ENCODE results near the gene SSC4D. TPM values are rescaled to one million over a fixed set of nuclear protein-coding genes. Genes with fewer than 3 reads are reported as not detected.

The SSC4D gene
- total RNA-seq, 1 experiment from 2014 or later: not detected

- Histone ChIP-seq H3K27me3 (no peaks in the 10 kb centered on the region), H3K9me3 (no peaks in the 10 kb centered on the region), H3K36me3 (peaks cover 76% of the 10 kb centered on the region), H3K4me3 (no peak overlapping the region)
- DNase-seq: no peak
Observed at GRCh38 chr7:76349313-76349885, 60.1 kb downstream of the SSC4D start.

DNA sequence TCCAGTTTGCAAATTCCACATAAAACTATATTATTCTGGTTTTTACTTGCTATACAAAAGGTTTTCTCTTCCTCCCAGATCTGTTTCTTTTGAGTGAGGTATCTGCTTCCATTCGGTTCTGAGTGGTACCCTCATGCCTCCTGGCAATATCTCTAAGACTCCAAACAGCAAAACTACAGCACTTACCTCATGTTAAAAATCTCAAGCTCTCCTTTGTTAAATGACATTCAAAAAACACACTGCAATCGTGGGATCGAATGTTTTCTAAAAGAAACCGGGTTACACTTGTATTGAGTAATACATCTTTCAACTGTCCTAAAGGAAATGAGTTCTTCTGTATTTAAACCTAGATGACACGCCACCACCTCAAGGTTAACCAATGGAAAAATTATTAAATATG lies 61.8 kb downstream of the SSC4D start:
- no peak overlapping the region for H3K4me3 ChIP-seq

DNA sequence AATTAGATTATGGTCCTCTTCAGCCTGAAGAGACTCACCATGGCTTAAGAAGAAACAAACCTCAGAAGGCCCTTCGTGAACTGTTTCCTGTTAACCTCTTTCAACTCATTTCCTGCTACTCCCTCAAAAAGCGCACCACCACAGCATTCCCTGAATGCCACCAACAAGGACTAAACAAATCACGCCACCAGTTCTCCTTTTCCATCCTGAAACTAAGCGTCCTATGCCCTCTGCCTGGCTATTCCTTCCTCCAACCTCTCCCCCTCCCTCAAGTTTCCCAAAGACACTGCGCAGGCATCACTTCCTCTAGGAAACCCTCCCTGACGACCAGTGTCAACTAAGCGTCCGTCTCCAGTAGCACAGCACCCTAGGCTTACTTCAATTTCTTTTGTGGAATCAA lies 62.7 kb downstream of the SSC4D start:
- no peak for DNase-seq
- H3K27me3 ChIP-seq: no peaks in the 10 kb centered on the region

More for the DNA sequence above, 61.8 kb downstream of the SSC4D start:
- no peaks in the 10 kb centered on the region for H3K27me3 ChIP-seq
- DNase-seq: no peak
- no peaks in the 10 kb centered on the region for H3K9me3 ChIP-seq
- peaks cover 73% of the 10 kb centered on the region for H3K36me3 ChIP-seq

GRCh38 chr7:76346097-76346496 lies 63.4 kb downstream of the SSC4D start:
- no peak for DNase-seq
- Histone ChIP-seq H3K36me3 (peaks cover 74% of the 10 kb centered on the region), H3K4me3 (no peak overlapping the region), H3K9me3 (no peaks in the 10 kb centered on the region), H3K27me3 (no peaks in the 10 kb centered on the region)

More for the DNA sequence above, 62.7 kb downstream of the SSC4D start:
- no peak overlapping the region for H3K4me3 ChIP-seq
- H3K9me3 ChIP-seq: no peaks in the 10 kb centered on the region
- peaks cover 76% of the 10 kb centered on the region for H3K36me3 ChIP-seq

- H3K9me3 ChIP-seq: no peaks in the 10 kb centered on the region
- no peaks in the 10 kb centered on the region for H3K27me3 ChIP-seq
- no peak for DNase-seq
- H3K4me3 ChIP-seq: no peak overlapping the region
- peaks cover 68% of the 10 kb centered on the region for H3K36me3 ChIP-seq
Observed at GRCh38 chr7:76343931-76344321, 65.6 kb downstream of the SSC4D start.

DNA sequence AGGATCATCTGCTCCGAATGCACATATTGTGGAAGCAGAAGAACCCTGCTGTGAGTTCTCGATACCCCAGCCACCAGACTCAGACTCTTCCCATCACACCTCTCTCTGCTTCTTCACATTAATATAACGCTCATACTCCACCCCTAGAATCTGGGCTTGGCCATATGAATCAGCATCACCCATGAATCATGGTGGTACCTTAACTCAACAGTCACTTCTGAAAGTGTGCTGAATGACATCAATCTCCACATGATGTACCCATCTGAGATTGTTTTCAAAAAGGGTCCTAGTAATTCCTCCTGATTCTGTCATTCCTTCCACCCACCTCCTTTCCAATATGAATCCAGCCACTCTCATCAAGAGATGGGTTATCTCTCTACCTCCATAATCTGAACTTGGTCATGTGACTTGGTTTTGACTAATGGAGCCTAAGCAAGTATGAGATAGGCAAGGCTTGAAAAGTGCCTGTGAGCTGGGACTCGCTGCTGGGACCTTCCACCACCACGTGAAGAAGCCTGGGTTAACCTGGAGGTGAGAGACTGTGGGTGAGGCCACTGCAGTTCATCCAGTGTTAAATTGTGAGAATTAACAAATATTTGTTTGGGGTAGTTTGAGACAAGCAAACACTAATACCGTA lies 66.1 kb downstream of the SSC4D start:
- Histone ChIP-seq H3K36me3 (peaks cover 66% of the 10 kb centered on the region), H3K9me3 (no peaks in the 10 kb centered on the region), H3K27me3 (no peaks in the 10 kb centered on the region), H3K4me3 (no peak overlapping the region)
- no peak for DNase-seq

DNA sequence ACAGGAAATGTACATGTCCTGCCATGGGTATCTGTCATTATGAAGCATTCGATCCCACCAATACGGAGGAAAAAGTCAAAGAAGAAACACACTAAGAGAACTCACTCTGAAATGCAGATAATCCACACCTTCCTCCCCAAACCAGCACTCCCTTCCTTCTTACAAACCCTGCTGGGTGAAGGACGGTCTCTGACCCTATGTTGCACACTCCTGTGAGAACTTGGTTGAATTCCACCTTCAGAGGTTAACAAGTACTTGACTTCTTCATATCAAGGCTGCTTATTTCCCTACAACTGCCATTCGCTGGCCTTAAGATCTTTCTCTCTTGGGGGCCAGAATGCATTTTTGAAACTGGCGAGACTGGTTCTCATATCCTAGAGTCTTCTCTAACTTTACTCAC lies 67.3 kb downstream of the SSC4D start:
- no peak overlapping the region for H3K4me3 ChIP-seq
- no peaks in the 10 kb centered on the region for H3K9me3 ChIP-seq
- H3K27me3 ChIP-seq: no peaks in the 10 kb centered on the region
- no peak for DNase-seq
- H3K36me3 ChIP-seq: peaks cover 65% of the 10 kb centered on the region

DNA sequence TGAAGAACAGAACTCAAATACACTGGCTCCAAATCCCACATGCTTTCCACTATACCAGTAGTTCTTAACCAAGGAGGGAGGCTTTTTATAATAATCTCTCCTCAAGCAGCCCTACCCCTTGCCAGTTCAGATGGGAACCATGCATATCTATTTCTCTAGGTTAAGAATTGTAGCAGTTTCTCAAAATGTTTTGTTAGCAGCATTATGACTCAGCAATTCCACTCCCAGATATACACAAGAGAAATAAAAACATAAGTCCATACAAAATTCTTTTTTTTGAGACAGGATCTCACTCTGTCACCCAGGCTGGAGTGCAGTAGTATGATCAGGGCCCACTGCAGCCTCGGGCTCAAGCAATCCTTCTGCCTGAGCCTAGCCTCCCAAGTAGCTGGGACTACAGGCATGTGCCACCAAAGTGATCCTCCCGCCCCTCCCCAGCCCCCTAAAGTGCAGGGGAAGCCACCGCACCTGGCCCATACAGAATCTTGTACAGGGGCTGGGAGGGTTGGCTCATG lies 68.8 kb downstream of the SSC4D start:
- Histone ChIP-seq H3K4me3 (no peak overlapping the region), H3K36me3 (peaks cover 54% of the 10 kb centered on the region), H3K27me3 (no peaks in the 10 kb centered on the region), H3K9me3 (no peaks in the 10 kb centered on the region)
- DNase-seq: no peak

Other genes starting within 250 kb of the SSC4D start
- gene SRRM3, start 207.8 kb downstream of the SSC4D start, total RNA-seq (2014; rRNA removed; shearing (Covaris generic); ENCODE audit: low replicate concordance): 1.2 and 1.4 TPM in 2 replicates
- gene HSPB1, start 107.0 kb downstream of the SSC4D start, total RNA-seq (2014; rRNA removed; shearing (Covaris generic); ENCODE audit: low replicate concordance): 68.7 and 72.8 TPM in 2 replicates
- gene YWHAG, start 50.7 kb downstream of the SSC4D start, total RNA-seq (2014; rRNA removed; shearing (Covaris generic); ENCODE audit: low replicate concordance): 74.2 and 95.2 TPM in 2 replicates
- 0.44 and 1.7 TPM in 2 replicates for gene ZP3, start 15.3 kb upstream of the SSC4D start, total RNA-seq (2014; rRNA removed; shearing (Covaris generic); ENCODE audit: low replicate concordance)
- 1.2 and 8.0 TPM in 2 replicates for gene DTX2, start 52.0 kb upstream of the SSC4D start, total RNA-seq (2014; rRNA removed; shearing (Covaris generic); ENCODE audit: low replicate concordance)
- gene UPK3B, start 100.9 kb upstream of the SSC4D start, total RNA-seq (2014; rRNA removed; shearing (Covaris generic); ENCODE audit: low replicate concordance): not detected in 2 replicates
- not detected in 2 replicates for gene SPDYE16, start 133.6 kb upstream of the SSC4D start, total RNA-seq (2014; rRNA removed; shearing (Covaris generic); ENCODE audit: low replicate concordance)
- gene POMZP3, start 217.6 kb upstream of the SSC4D start, total RNA-seq (2014; rRNA removed; shearing (Covaris generic); ENCODE audit: low replicate concordance): 0.23 TPM in 1 of 2 replicates, not detected in the other